H1 (cell line): ENCODE measurements around the gene RGL3. TPM values are rescaled to one million over a fixed set of nuclear protein-coding genes. Genes with fewer than 3 reads are reported as not detected.

Source experiments
- CTCF ChIA-PET: fragments of 300-600 bp; sonication (Branson Sonifier 250); formaldehyde crosslinking; loops from one replicate; lab custom pipeline; 2021; ENCODE audit not compliant: partially characterized antibody; lab: Charles Lee
- POLR2A ChIA-PET: fragments of 300-600 bp; sonication (Branson Sonifier 250); formaldehyde crosslinking; loops from one replicate; lab custom pipeline; 2021; ENCODE audit warnings: inconsistent platforms; ENCODE audit not compliant: partially characterized antibody; lab: Charles Lee
- DNase-seq, 2 experiments: peaks; one replicate each; pipeline versions ENCODE4 v3.0.0 to v3.0.0-alpha.2; 2010 to 2022; ENCODE audit warnings: low spot score in 2 of 2, low read depth in 1 of 2, mixed read lengths in 1 of 2
- FAIRE-seq: peaks from 2 replicates; lab custom pipeline; 2011; peaks lifted over from hg19 to GRCh38; lab: Jason Lieb, UNC
- H2AFZ ChIP-seq: 2 replicates; pipeline ENCODE4 v1.8.1; 2012; ENCODE audit warnings: low read length, inconsistent platforms
- H2AK5ac ChIP-seq: 2 replicates; pipeline ENCODE4 v1.6.1; 2013; ENCODE audit warnings: low read depth, low read length
- H2BK120ac ChIP-seq: replicated peaks from 2 replicates; pipeline ENCODE3; 2013; ENCODE audit warnings: low read depth, low read length, inconsistent platforms
- H2BK12ac ChIP-seq: 2 replicates; pipeline ENCODE4 v1.6.1; 2013; ENCODE audit warnings: low read depth, low read length
- H2BK15ac ChIP-seq: 2 replicates; pipeline ENCODE4 v1.6.1; 2013; ENCODE audit warnings: low read length
- H2BK20ac ChIP-seq: 2 replicates; pipeline ENCODE4 v1.6.1; 2013; ENCODE audit warnings: low read length
- H2BK5ac ChIP-seq: 2 replicates; pipeline ENCODE4 v1.6.1; 2013; ENCODE audit warnings: low read depth, low read length
- H3K14ac ChIP-seq: 2 replicates; pipeline ENCODE4 v1.6.1; 2013; ENCODE audit warnings: inconsistent platforms; ENCODE audit not compliant: insufficient read length
- H3K18ac ChIP-seq: 2 replicates; pipeline ENCODE4 v1.6.1; 2013; ENCODE audit warnings: low read length; ENCODE audit errors: extremely low read depth
- H3K23ac ChIP-seq: 2 replicates; pipeline ENCODE4 v1.6.1; 2013; ENCODE audit warnings: inconsistent platforms; ENCODE audit not compliant: insufficient read length
- H3K23me2 ChIP-seq: 2 replicates; pipeline ENCODE4 v1.6.1; 2013; ENCODE audit warnings: low read depth, low read length
- H3K27ac ChIP-seq: 2 replicates; pipeline ENCODE4 v1.6.1; 2011; ENCODE audit warnings: low read depth, low read length, inconsistent platforms
- H3K27me3 ChIP-seq, 4 experiments: replicated peaks in 1 of 4; 1 replicate in 1 of 4; 2 replicates in 3 of 4; pipeline versions ENCODE4 v1.6.1 to v1.8.1; 2011 to 2013; ENCODE audit warnings: low read length in 3 of 4, mild to moderate bottlenecking in 3 of 4, inconsistent platforms in 2 of 4, mixed read lengths in 2 of 4, moderate library complexity in 1 of 4; ENCODE audit not compliant: control insufficient read depth in 3 of 4, insufficient read depth in 3 of 4; ENCODE audit errors: extremely low read depth in 1 of 4
- H3K36me3 ChIP-seq, 4 experiments: 2 replicates each; pipeline versions ENCODE4 v1.6.1 to v1.8.1; 2011 to 2013; ENCODE audit warnings: mild to moderate bottlenecking in 4 of 4, low read length in 3 of 4, moderate library complexity in 2 of 4, control low read depth in 1 of 4, inconsistent platforms in 1 of 4; ENCODE audit not compliant: insufficient read depth in 4 of 4, control insufficient read depth in 2 of 4
- H3K4ac ChIP-seq: replicated peaks from 2 replicates; pipeline ENCODE3; 2013; ENCODE audit warnings: low read length, low read depth, mixed read lengths, inconsistent platforms; ENCODE audit not compliant: insufficient read length
- H3K4me1 ChIP-seq, 4 experiments: replicated peaks in 1 of 4; 1 replicate in 1 of 4; 2 replicates in 3 of 4; pipeline versions ENCODE4 v1.6.1 to v1.8.1; 2011 to 2013; ENCODE audit warnings: low read length in 3 of 4, inconsistent platforms in 2 of 4, mixed read lengths in 1 of 4; ENCODE audit not compliant: insufficient read depth in 4 of 4, control insufficient read depth in 3 of 4
- H3K4me2 ChIP-seq, 2 experiments: 2 replicates each; pipeline versions ENCODE4 v1.6.1 to v1.8.1; 2011 to 2013; ENCODE audit warnings: low read depth in 2 of 2, low read length in 2 of 2, control low read depth in 1 of 2, inconsistent platforms in 1 of 2, mild to moderate bottlenecking in 1 of 2; ENCODE audit not compliant: insufficient read depth in 1 of 2
- H3K4me3 ChIP-seq, 4 experiments: fragments of 200-600, 300-600 bp in 1 of 4; sonication (generic), shearing (Covaris generic), sonication (Bioruptor Twin) in 1 of 4; 2 replicates each; pipeline versions ENCODE4 v1.5.1 to v1.8.1; 2011 to 2016; ENCODE audit warnings: low read length in 4 of 4, low read depth in 3 of 4, control low read depth in 2 of 4, inconsistent platforms in 2 of 4, mild to moderate bottlenecking in 2 of 4, mixed read lengths in 1 of 4, moderate library complexity in 1 of 4; ENCODE audit not compliant: insufficient read depth in 2 of 4; ENCODE audit errors: extremely low read depth in 1 of 4
- H3K56ac ChIP-seq: replicated peaks from 2 replicates; pipeline ENCODE3; 2013; ENCODE audit warnings: low read depth, mild to moderate bottlenecking, mixed read lengths, low read length, inconsistent platforms; ENCODE audit not compliant: insufficient read length
- H3K79me1 ChIP-seq: 2 replicates; pipeline ENCODE4 v1.6.1; 2013; ENCODE audit warnings: low read depth, low read length, control low read depth
- H3K79me2 ChIP-seq, 2 experiments: 2 replicates each; pipeline versions ENCODE4 v1.6.1 to v1.8.1; 2012 to 2013; ENCODE audit warnings: low read length in 2 of 2, mild to moderate bottlenecking in 2 of 2, inconsistent platforms in 1 of 2; ENCODE audit not compliant: insufficient read depth in 2 of 2, control insufficient read depth in 1 of 2
- H3K9ac ChIP-seq, 4 experiments: replicated peaks in 1 of 4; 1 replicate in 1 of 4; 2 replicates in 3 of 4; pipeline versions ENCODE4 v1.6.1 to v1.8.1; 2011 to 2013; ENCODE audit warnings: low read depth in 3 of 4, low read length in 3 of 4, control low read depth in 2 of 4, mild to moderate bottlenecking in 2 of 4, moderate library complexity in 2 of 4, inconsistent platforms in 1 of 4; ENCODE audit errors: extremely low read depth in 1 of 4
- H3K9me3 ChIP-seq, 2 experiments: 2 replicates each; pipeline versions ENCODE4 v1.6.1 to v1.8.1; 2012 to 2013; ENCODE audit warnings: mild to moderate bottlenecking in 2 of 2, moderate library complexity in 2 of 2, control low read depth in 1 of 2, inconsistent platforms in 1 of 2, low read depth in 1 of 2, low read length in 1 of 2, mixed read lengths in 1 of 2; ENCODE audit not compliant: insufficient read depth in 2 of 2
- H4K20me1 ChIP-seq, 2 experiments: replicated peaks in 1 of 2; 2 replicates each; pipeline versions ENCODE3 to v1.8.1; 2011 to 2013; ENCODE audit warnings: inconsistent platforms in 2 of 2, low read length in 2 of 2, mild to moderate bottlenecking in 1 of 2; ENCODE audit not compliant: insufficient read depth in 2 of 2, control insufficient read depth in 1 of 2
- H4K5ac ChIP-seq: 2 replicates; pipeline ENCODE4 v1.6.1; 2013; ENCODE audit warnings: low read length, low read depth, mixed read lengths, inconsistent platforms; ENCODE audit not compliant: insufficient read length
- H4K8ac ChIP-seq: 2 replicates; pipeline ENCODE4 v1.8.0; 2013; ENCODE audit warnings: mild to moderate bottlenecking, moderate library complexity, low read length, inconsistent platforms; ENCODE audit not compliant: insufficient read depth; ENCODE audit errors: extremely low read depth
- H4K91ac ChIP-seq: replicated peaks from 2 replicates; pipeline ENCODE3; 2013; ENCODE audit warnings: low read length, mixed read lengths, inconsistent platforms; ENCODE audit not compliant: insufficient read length
- BACH1 ChIP-seq: IDR thresholded peaks from 2 replicates; pipeline ENCODE4 v1.6.1; 2012; ENCODE audit warnings: low read length, improper control_type of control experiment
- FOSL1 ChIP-seq: IDR thresholded peaks from 2 replicates; pipeline ENCODE4 v1.6.1; 2011; ENCODE audit warnings: mild to moderate bottlenecking, low read depth, low read length, moderate library complexity; ENCODE audit not compliant: insufficient read depth
- JUND ChIP-seq: IDR thresholded peaks from 2 replicates; pipeline ENCODE4 v1.6.1; 2011; ENCODE audit warnings: mild to moderate bottlenecking, improper control_type of control experiment, low read length
- POU5F1 ChIP-seq: IDR thresholded peaks from 2 replicates; pipeline ENCODE4 v1.6.1; 2011; ENCODE audit warnings: low read depth, mild to moderate bottlenecking, low read length, moderate library complexity
- WGBS, 2 experiments: shearing (Covaris generic) in 1 of 2; methylation state at CpG; one replicate each; pipeline versions ENCODE4 v1.1.6 to v1.1.7; 2013 to 2015; ENCODE audit warnings: low lambda C conversion rate in 2 of 2, mixed read lengths in 2 of 2, inconsistent platforms in 1 of 2, low coverage in 1 of 2, missing lambda C conversion rate in 1 of 2; ENCODE audit not compliant: insufficient replicate concordance in 2 of 2, insufficient coverage in 1 of 2, insufficient read length in 1 of 2; ENCODE audit errors: extremely low coverage in 1 of 2, missing lambda C conversion rate in 1 of 2; 5-methylcytosine and 5-hydroxymethylcytosine counted together
- polyA plus RNA-seq, 7 experiments: library from polyadenylated mRNA; depleted of rRNA in 3 of 7; stranded (reverse) in 5 of 7; unstranded in 2 of 7; fragments of >200 nt in 5 of 7; fragments of 200-250 nt in 2 of 7; gene quantifications; 1 replicate in 5 of 7; 2 replicates in 1 of 7; 4 replicates in 1 of 7; pipeline versions ENCODE4 v1.2.1 to v1.2.3, GENCODE V29; 2011 to 2013; ENCODE audit warnings: missing spikeins in 2 of 7, mixed read lengths in 2 of 7
- total RNA-seq: library from RNA; stranded (reverse); fragmentation: NEBNext Ultra II Directional; extraction: Animal tissue kit (Norgen Biotek cat#: 25700); gene quantifications from 2 replicates; pipeline ENCODE4 v1.2.1, GENCODE V29; 2021

Gene RGL3
- total and polyA plus RNA-seq, 2 of the 8 experiments (the other 6 are each of a cell fraction or from before 2014, with no cell fraction given) = 36.9 to 40.9 TPM

DNA sequence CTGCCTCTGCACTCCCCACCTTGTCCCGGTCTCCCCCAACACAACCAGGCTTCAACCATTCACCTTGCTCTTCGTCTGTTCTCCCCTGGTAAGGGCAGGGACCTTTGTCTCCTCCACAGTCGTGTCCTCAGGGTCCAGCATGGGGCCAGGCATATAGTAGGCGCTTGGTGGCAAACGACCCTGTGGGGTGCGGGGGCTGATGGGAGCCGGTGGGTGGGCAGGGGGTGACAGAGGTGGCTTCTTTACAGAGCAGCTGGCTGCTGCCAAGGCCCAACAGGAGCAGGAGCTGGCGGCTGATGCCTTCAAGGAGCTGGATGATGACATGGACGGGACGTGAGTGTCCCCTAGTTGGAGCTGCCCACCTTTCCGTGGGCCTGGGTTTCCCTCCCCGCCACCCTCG lies 26.0 kb upstream of the RGL3 start:
- H4K5ac ChIP-seq = no peak overlapping the region
- no peak overlapping the region for H2BK120ac ChIP-seq
- H3K23ac ChIP-seq = no peak overlapping the region
- H3K79me1 ChIP-seq = peaks cover 2% of the 10 kb centered on the region; the same call in 1 of the 2 replicates
- H3K79me2 ChIP-seq = no peaks in the 10 kb centered on the region
- H2BK15ac ChIP-seq = no peak overlapping the region
- peaks cover 9 to 20% of the 10 kb centered on the region in 2 experiments for H4K20me1 ChIP-seq
- H2BK20ac ChIP-seq = no peak overlapping the region
- H3K36me3 ChIP-seq = peaks cover 25 to 63% (median 52%) of the 10 kb centered on the region in 4 experiments
- H2AFZ ChIP-seq = no peak overlapping the region
- ChIA-PET POLR2A (interaction anchor here (1.1 to 1.6 kb wide), 6 partner anchors 9 to 70 kb away, joined by 3 to 9 read pairs (median 4); partner anchors contain the start of genes EPOR, ODAD3, PRKCSH and RGL3), CTCF (interaction anchor here (0.5 to 13.0 kb wide), 18 partner anchors 8 to 189 kb away, joined by 3 to 192 read pairs (median 5); partner anchors contain the start of genes CCDC159, EPOR, ODAD3 and PRKCSH)
- no peak overlapping the region for H3K56ac ChIP-seq
- H3K4me3 ChIP-seq = no peak overlapping the region
- H3K4me2 ChIP-seq = no peak overlapping the region
- no peak overlapping the region for H4K91ac ChIP-seq
- H3K4me1 ChIP-seq = no peaks in the 10 kb centered on the region; a peak in 2 of 7 replicates
- FAIRE-seq (no peak), DNase-seq (no peak)
- H2BK5ac ChIP-seq = no peak overlapping the region
- no peak overlapping the region for H3K14ac ChIP-seq
- no peaks in the 10 kb centered on the region for H3K9me3 ChIP-seq
- H4K8ac ChIP-seq = no peak overlapping the region
- H3K4ac ChIP-seq = no peak overlapping the region
- H3K27ac ChIP-seq = no peak overlapping the region
- no peak overlapping the region for H3K18ac ChIP-seq
- H2BK12ac ChIP-seq = no peak overlapping the region
- H3K9ac ChIP-seq = no peak overlapping the region
- H3K23me2 ChIP-seq = no peaks in the 10 kb centered on the region
- no peak overlapping the region for H2AK5ac ChIP-seq
- no peaks in the 10 kb centered on the region for H3K27me3 ChIP-seq
- WGBS, 2 experiments = 92% methylated on average over 12 of the region's 13 CpGs; no CpG with 5 or more reads in 1 of the 2 experiments
- TF ChIP-seq FOSL1 = no peak
- no peak for TF ChIP-seq JUND
- no peak for TF ChIP-seq POU5F1
- TF ChIP-seq BACH1 = no peak
